K562 (cell line): Measurements from ENCODE around the gene SLC5A6. TPM values are rescaled to one million over a fixed set of nuclear protein-coding genes. Genes with fewer than 3 reads are reported as not detected.

Experiments
- CTBP1 ChIP-seq: fragments of 450-650 bp; IDR thresholded peaks from 2 replicates; pipeline ENCODE4 v1.6.1; 2016; ENCODE audit warnings: borderline replicate concordance
- FOSL1 ChIP-seq: fragments of 200-800 bp; sonication (Bioruptor generic); conservative IDR thresholded peaks from 2 replicates; pipeline ENCODE4 v1.6.1; 2016; ENCODE audit warnings: missing genetic modification characterization, missing compliant biosample characterization
- HDGF ChIP-seq: fragments of 450-650 bp; IDR thresholded peaks from 2 replicates; pipeline ENCODE4 v1.6.1; 2016
- HNRNPLL ChIP-seq: fragments of 200-400 bp; formaldehyde crosslinking; IDR thresholded peaks from 2 replicates; pipeline ENCODE4 v1.6.1; 2017; ENCODE audit warnings: low read length, low read depth, mild to moderate bottlenecking; ENCODE audit not compliant: poor library complexity, severe bottlenecking
- SETDB1 ChIP-seq: IDR thresholded peaks from one replicate; pipeline ENCODE4 v1.6.1; 2012; ENCODE audit warnings: low read length, control low read depth, inconsistent platforms
- STAG1 ChIP-seq: sonication (generic); formaldehyde crosslinking; IDR thresholded peaks from 2 replicates; pipeline ENCODE4 v1.5.0; 2020; ENCODE audit warnings: missing genetic modification reagents, borderline replicate concordance
- UBTF ChIP-seq, 2 experiments: IDR thresholded peaks; 2 replicates each; pipeline ENCODE4 v1.6.1; 2012; ENCODE audit warnings: improper control_type of control experiment in 2 of 2, low read depth in 2 of 2, low read length in 2 of 2, borderline replicate concordance in 1 of 2
- ZNF780A ChIP-seq: fragments of 250-450 bp; sonication (Bioruptor Pico); IDR thresholded peaks from 2 replicates; pipeline ENCODE4 v1.5.0; 2021; ENCODE audit warnings: mild to moderate bottlenecking
- polyA plus RNA-seq, 8 experiments: library from polyadenylated mRNA; depleted of rRNA in 4 of 8; stranded (reverse) in 5 of 8; unstranded in 3 of 8; fragments of >200 nt; fragmentation: Nextera tagmentation in 2 of 8; fragmentation: Illumina TruSeq in 1 of 8; extraction: Ambion mirVana in 2 of 8; extraction: Trizol in 1 of 8; gene quantifications; 2 replicates each; pipeline versions ENCODE4 v1.2.1 to v1.2.3, GENCODE V29; 2011 to 2014; ENCODE audit warnings: inconsistent platforms in 1 of 8, missing spikeins in 1 of 8
- total RNA-seq, 7 experiments: library from RNA; depleted of rRNA in 6 of 7; stranded (reverse); fragments of >200 nt in 6 of 7; fragmentation: Illumina TruSeq in 2 of 7; extraction: Trizol in 2 of 7; gene quantifications; 2 replicates each; pipeline versions ENCODE4 v1.2.1 to v1.2.3, GENCODE V29; 2011 to 2021; ENCODE audit warnings: low replicate concordance in 1 of 7
- TF ChIP-seq, protein P1 (sequence below): sonication (generic); formaldehyde crosslinking; IDR thresholded peaks from 2 replicates; pipeline ENCODE4 v1.8.0; 2022; ENCODE audit warnings: mild to moderate bottlenecking, missing genetic modification reagents, borderline replicate concordance

Gene SLC5A6
- total and polyA plus RNA-seq, 9 of the 15 experiments (the other 6 are each of a cell fraction or from before 2014, with no cell fraction given): 32.6 to 137 (median 107) TPM

DNA sequence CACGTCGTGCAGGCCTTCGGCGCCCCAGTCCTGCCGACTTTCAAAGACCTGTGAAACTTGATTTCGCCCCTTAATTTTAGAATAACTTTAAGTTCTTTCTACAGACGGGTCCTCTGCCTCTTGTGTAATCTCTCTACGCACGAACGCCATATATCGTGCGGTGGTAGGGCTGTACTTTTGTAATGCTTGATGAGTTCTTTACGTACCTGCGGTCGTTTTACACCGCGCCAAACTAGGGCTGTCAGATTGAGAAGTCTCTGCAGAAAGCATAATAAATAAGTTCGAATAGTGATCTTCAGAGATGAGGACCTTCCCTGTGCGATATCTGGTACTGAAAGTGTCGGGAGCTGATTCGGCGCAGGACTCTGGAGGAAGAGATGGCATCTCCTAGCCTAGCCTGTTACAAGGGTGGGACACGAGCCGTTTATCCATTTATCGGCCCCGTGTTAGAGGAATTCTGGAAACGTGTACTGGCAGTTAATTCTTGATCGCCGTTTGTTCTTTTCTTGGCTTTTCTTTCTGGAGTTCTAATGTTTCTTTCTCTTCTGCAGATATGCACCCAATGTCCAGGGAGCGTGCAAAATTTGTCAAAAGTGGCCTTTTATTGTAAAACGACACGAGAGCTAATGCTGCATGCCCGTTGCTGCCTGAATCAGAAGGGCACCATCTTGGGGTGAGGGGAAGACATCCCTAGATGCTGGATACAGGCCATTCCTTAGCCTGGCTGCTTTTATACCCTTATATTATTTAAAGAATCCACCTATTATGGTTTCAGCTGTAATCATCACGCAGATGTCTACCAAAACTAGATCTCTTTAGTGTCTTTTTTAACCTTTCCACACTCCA is 781 bp upstream of the SLC5A6 start (continued):
- TF ChIP-seq, protein P1, sequence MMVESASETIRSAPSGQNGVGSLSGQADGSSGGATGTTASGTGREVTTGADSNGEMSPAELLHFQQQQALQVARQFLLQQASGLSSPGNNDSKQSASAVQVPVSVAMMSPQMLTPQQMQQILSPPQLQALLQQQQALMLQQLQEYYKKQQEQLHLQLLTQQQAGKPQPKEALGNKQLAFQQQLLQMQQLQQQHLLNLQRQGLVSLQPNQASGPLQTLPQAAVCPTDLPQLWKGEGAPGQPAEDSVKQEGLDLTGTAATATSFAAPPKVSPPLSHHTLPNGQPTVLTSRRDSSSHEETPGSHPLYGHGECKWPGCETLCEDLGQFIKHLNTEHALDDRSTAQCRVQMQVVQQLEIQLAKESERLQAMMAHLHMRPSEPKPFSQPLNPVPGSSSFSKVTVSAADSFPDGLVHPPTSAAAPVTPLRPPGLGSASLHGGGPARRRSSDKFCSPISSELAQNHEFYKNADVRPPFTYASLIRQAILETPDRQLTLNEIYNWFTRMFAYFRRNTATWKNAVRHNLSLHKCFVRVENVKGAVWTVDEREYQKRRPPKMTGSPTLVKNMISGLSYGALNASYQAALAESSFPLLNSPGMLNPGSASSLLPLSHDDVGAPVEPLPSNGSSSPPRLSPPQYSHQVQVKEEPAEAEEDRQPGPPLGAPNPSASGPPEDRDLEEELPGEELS (CRISPR knock-in tag): no peak
- TF ChIP-seq STAG1 (CRISPR knock-in tag) (no peak), SETDB1 (no peak), ZNF780A (CRISPR knock-in tag) (no peak), UBTF (IDR thresholded peaks at IDR 0.05; ENCODE audit: borderline replicate concordance in 1 of 2, low read depth in 2 of 2, low read length in 2 of 2) (peak in 1 of 2 experiments; percentile 25; a peak in 2 of 4 replicates), HDGF (no peak), CTBP1 (no peak), FOSL1 (tag) (0 out of 2 replicates have a peak, but pooled peaks have one; percentile 15), HNRNPLL (peak; percentile 69)
